ENCODE data around the gene DUSP6. TPM values are rescaled to one million over a fixed set of nuclear protein-coding genes. Genes with fewer than 3 reads are reported as not detected.

The DUSP6 gene
- total RNA-seq = 170 and 424 TPM in 2 replicates

GRCh38 chr12:89352492-89353187, at the start of gene DUSP6:
DUSP6 (minus strand) TSS chr12:89352501; CDS start chr12:89352039, 462 bp downstream.

Small RNA genes lying within 50 kb of the gene (small RNA-seq; reads per million reads assigned to genes)
- not detected for gene MRPS6P4 (ENCODE audit: low replicate concordance)

Other genes starting within 250 kb of the DUSP6 start
- 7.9 and 23.3 TPM in 2 replicates for gene GALNT4, start 172.3 kb upstream of the DUSP6 start, total RNA-seq
- gene POC1B, start 173.5 kb upstream of the DUSP6 start, total RNA-seq = 10.3 and 22.9 TPM in 2 replicates